IPS DF 6.9 (cell line): ENCODE results near the gene DPP6.

Experiments
- DNase-seq: peaks from one replicate; pipeline ENCODE4 v3.0.0-alpha.2; 2013; ENCODE audit warnings: low read depth, low spot score
- H3K27ac ChIP-seq: one replicate; pipeline ENCODE4 v1.5.1; 2013; ENCODE audit warnings: low read length, control low read depth
- H3K27me3 ChIP-seq: 2 replicates; pipeline ENCODE4 v1.6.1; 2013; ENCODE audit warnings: mild to moderate bottlenecking, low read length; ENCODE audit not compliant: control insufficient read depth, insufficient read depth
- H3K36me3 ChIP-seq: 2 replicates; pipeline ENCODE4 v1.6.1; 2013; ENCODE audit warnings: low read length; ENCODE audit not compliant: control insufficient read depth, insufficient read depth
- H3K4me1 ChIP-seq: 2 replicates; pipeline ENCODE4 v1.6.1; 2013; ENCODE audit warnings: low read length; ENCODE audit not compliant: control insufficient read depth, insufficient read depth
- H3K4me3 ChIP-seq: 2 replicates; pipeline ENCODE4 v1.5.1; 2013; ENCODE audit warnings: mild to moderate bottlenecking, low read length
- H3K9me3 ChIP-seq: 2 replicates; pipeline ENCODE4 v1.6.1; 2013; ENCODE audit warnings: low read length, inconsistent platforms; ENCODE audit not compliant: control insufficient read depth, insufficient read depth
- WGBS: extraction: QIAGEN DNeasy Blood & Tissue Kit; methylation state at CpG from one replicate; pipeline ENCODE4 v1.1.7; 2013; ENCODE audit warnings: mixed read lengths, missing lambda C conversion rate; ENCODE audit not compliant: insufficient read length, insufficient coverage; 5-methylcytosine and 5-hydroxymethylcytosine counted together

Gene DPP6

GRCh38 chr7:154880513-154880912 lies 828.3 kb downstream of the DPP6 start:
- WGBS = no CpG with 5 or more reads among the region's 9 CpGs
- Histone ChIP-seq H3K4me1 (no peaks in the 10 kb centered on the region), H3K4me3 (no peak overlapping the region), H3K27ac (no peak overlapping the region), H3K9me3 (no peaks in the 10 kb centered on the region), H3K36me3 (no peaks in the 10 kb centered on the region), H3K27me3 (no peaks in the 10 kb centered on the region)
- no peak for DNase-seq

DNA sequence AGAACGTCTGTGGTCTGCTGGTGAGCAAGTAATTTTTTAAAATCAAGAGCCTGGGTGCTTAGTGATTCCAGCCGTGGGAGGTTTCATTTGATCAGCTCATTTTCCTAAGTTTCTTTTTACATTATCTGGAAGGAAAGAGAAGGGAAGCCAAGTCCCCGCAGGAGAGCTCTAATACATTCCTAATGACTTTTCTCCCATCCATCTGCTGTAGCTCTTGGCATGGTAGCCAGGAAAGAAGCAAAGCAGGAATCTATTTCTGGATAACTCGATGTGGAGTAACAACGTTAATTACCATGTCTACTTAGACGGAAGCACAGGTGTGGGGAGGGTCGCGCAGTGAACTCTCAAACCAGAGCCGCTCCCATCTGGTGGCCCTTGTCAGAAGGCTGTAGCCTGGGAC lies 828.8 kb downstream of the DPP6 start:
- WGBS = no CpG with 5 or more reads among the region's 9 CpGs
- Histone ChIP-seq H3K9me3 (no peaks in the 10 kb centered on the region), H3K27ac (no peak overlapping the region), H3K36me3 (no peaks in the 10 kb centered on the region), H3K4me3 (no peak overlapping the region), H3K27me3 (no peaks in the 10 kb centered on the region), H3K4me1 (no peaks in the 10 kb centered on the region)
- DNase-seq = no peak

DNA sequence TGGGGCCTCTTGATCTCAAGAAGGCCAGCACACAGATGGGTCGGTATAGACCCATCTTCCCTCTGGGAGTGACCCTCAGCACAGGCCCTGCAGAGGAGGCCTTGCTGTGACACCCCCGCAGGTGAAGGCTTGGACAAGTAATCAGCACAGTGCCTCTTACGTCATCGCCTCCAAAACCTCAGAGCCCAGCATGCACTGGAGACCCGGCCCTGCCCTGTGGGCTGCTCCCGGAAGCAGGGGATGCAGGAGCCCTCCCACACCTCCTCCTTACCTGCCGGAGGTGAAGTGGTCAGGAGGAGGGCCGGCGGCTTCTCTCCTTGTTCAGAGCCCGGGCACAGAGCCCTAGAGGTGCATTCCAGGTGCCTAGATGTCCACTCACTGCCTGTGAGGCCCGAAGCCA lies 829.3 kb downstream of the DPP6 start:
- no peak for DNase-seq
- H3K9me3 ChIP-seq = no peaks in the 10 kb centered on the region
- H3K4me1 ChIP-seq = no peaks in the 10 kb centered on the region; the same call in 1 of the 2 replicates
- WGBS = no CpG with 5 or more reads among the region's 11 CpGs
- H3K36me3 ChIP-seq = no peaks in the 10 kb centered on the region
- no peak overlapping the region for H3K4me3 ChIP-seq
- no peak overlapping the region for H3K27ac ChIP-seq
- H3K27me3 ChIP-seq = no peaks in the 10 kb centered on the region

GRCh38 chr7:154882931-154883474 lies 830.8 kb downstream of the DPP6 start:
- H3K4me1 ChIP-seq = no peaks in the 10 kb centered on the region; the same call in 1 of the 2 replicates
- no peak overlapping the region for H3K4me3 ChIP-seq
- H3K36me3 ChIP-seq = no peaks in the 10 kb centered on the region
- H3K27ac ChIP-seq = no peak overlapping the region
- H3K9me3 ChIP-seq = no peaks in the 10 kb centered on the region
- 100% methylated on average over 1 of the region's 8 CpGs for WGBS
- H3K27me3 ChIP-seq = no peaks in the 10 kb centered on the region
- no peak for DNase-seq

DNA sequence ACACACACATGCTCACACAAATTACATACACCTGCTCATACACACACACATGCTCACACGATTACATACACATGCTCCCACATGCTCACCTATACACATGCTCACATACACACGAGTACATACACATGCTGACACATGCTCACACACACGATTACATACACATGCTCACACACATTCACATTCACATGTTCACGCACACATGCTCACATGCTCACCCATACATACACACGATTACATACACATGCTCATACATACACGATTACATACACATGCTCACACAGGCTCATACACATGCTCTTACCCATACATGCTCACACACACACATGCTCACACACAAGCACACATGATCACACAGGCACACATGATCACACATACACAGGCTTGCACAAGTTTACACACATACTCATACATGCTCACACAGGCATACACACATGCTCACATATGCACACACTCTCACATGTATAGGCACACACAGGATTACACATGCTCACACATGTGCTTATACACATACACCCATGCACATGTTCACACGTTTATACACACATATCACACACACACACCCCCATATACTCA lies 832.2 kb downstream of the DPP6 start:
- WGBS = 100% methylated on average over 2 of the region's 7 CpGs
- Histone ChIP-seq H3K9me3 (no peaks in the 10 kb centered on the region), H3K27ac (no peak overlapping the region), H3K4me3 (no peak overlapping the region), H3K27me3 (no peaks in the 10 kb centered on the region), H3K36me3 (no peaks in the 10 kb centered on the region), H3K4me1 (no peaks in the 10 kb centered on the region; the same call in 1 of the 2 replicates)
- DNase-seq = no peak

- no peak for DNase-seq
- Histone ChIP-seq H3K9me3 (no peaks in the 10 kb centered on the region), H3K27me3 (no peaks in the 10 kb centered on the region), H3K36me3 (no peaks in the 10 kb centered on the region), H3K4me3 (no peak overlapping the region), H3K4me1 (no peaks in the 10 kb centered on the region; the same call in 1 of the 2 replicates), H3K27ac (no peak overlapping the region)
- no CpG with 5 or more reads among the region's 9 CpGs for WGBS
Observed at GRCh38 chr7:154886591-154886990, 834.4 kb downstream of the DPP6 start.

DNA sequence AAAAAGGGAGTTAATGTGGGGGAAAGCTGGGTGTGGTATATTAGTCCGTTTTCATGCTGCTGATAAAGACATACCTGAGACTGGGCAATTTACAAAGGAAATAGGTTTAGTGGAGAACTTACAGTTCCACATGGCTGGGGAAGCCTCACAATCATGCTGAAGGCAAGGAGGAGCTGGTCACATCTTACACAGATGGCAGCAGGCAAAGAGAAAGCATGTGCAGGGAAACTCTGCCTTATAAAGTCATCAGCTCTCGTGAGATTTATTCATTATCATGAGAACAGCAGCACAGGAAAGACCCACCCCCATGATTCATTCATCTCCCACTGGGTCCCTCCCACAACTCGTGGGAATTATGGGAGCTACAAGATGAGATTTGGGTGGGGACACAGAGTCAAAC lies 836.5 kb downstream of the DPP6 start:
- Histone ChIP-seq H3K27me3 (no peaks in the 10 kb centered on the region), H3K4me1 (no peaks in the 10 kb centered on the region; the same call in 1 of the 2 replicates), H3K9me3 (no peaks in the 10 kb centered on the region), H3K36me3 (no peaks in the 10 kb centered on the region), H3K27ac (no peak overlapping the region), H3K4me3 (no peak overlapping the region)
- no peak for DNase-seq
- WGBS = no CpG with 5 or more reads among the region's 3 CpGs

DNA sequence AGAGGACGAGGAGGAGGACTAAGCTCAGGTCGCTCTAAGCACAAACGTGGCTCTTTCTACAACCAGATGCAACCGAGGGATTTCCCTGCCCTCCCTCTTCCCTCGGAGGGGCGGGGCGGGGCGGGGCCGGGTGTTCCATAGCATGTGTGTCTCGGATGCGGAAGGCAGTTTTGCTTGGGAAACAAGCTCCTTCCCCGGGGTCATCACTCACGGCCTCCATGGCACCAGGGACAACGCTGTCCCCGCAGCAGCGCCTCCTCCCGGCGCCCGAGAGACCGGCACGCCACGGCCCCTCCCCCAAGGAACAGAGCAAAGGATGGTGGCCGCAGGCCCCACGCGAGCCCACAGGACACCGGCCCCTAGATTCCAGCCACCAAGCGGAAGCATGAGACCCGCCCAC lies 840.3 kb downstream of the DPP6 start:
- no CpG with 5 or more reads among the region's 28 CpGs for WGBS
- Histone ChIP-seq H3K36me3 (no peaks in the 10 kb centered on the region), H3K4me1 (no peaks in the 10 kb centered on the region), H3K4me3 (no peak overlapping the region), H3K9me3 (no peaks in the 10 kb centered on the region), H3K27ac (no peak overlapping the region), H3K27me3 (no peaks in the 10 kb centered on the region)
- no peak for DNase-seq

DNA sequence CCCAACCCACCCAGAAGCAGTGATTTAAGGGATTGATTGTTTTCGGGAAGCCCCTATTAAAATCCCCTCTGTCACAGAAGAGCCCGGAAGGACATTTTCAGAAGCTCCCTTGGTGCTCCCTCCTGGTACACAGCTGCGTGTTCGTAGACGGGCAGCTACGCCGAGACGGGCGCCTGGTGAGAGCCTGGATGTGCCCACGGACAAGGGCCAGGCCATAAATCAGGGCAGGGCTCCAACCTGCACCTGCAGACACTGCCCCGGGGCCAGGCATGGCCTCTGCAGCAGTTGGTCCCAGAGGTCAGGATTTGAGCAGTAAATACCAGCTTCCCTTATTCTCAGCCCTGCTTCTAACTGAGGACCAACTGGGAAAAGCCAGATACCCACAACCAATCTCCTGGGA lies 843.9 kb downstream of the DPP6 start:
- H3K4me1 ChIP-seq = no peaks in the 10 kb centered on the region
- no peaks in the 10 kb centered on the region for H3K9me3 ChIP-seq
- H3K27ac ChIP-seq = no peak overlapping the region
- H3K4me3 ChIP-seq = no peak overlapping the region
- H3K27me3 ChIP-seq = no peaks in the 10 kb centered on the region
- WGBS = no CpG with 5 or more reads among the region's 11 CpGs
- no peaks in the 10 kb centered on the region for H3K36me3 ChIP-seq
- no peak for DNase-seq

DNA sequence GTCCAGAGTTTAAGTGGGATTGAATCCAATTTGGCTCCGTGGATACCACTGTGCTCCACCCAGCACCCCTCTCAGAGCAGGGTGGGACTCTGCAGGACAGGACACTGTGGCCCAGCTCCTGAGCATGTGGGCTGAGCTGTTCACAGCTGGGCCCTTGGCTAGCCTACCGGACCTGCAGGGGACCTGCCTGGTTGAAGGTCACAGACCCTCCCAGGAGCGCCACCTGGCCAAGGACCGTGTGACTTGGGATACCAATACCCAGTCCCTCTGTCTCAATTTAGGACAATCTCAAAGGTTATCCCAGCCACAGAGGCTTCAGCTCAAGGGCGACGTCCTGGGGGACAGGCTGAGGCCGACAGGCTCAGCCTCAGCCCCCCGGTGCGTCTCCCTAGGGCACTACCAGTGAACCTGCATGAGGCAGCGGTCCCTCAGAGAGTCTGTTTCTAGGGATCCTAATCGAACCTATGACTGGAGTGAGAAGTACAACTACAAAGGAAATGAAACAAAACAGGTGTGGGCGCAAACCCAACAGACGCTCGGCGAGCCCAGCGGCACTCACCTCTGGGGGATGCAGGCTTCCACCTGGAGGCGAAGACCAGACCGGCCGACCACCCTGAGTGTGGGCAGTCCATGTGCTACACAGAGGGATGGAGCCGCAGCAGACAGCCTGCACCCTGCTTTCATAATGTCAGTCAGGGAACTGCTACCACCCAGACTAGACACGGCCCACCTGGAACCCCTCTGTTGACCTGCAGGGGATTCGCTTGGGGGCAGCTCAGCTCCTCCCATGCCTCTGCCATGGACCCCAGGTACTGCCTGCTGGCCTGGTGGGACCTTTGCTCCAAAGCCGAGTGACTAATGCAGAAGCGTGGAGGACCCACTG lies 847.0 kb downstream of the DPP6 start:
- Histone ChIP-seq H3K9me3 (no peaks in the 10 kb centered on the region), H3K36me3 (no peaks in the 10 kb centered on the region)
- no CpG with 5 or more reads among the region's 24 CpGs for whole genome bisulfite sequencing

More for the DNA sequence above, 847.0 kb downstream of the DPP6 start:
- no peak overlapping the region for H3K4me3 ChIP-seq
- no peaks in the 10 kb centered on the region for H3K27me3 ChIP-seq
- no peaks in the 10 kb centered on the region for H3K4me1 ChIP-seq
- no peak overlapping the region for H3K27ac ChIP-seq
- no peak for DNase-seq
